Measurements from ENCODE around the gene ERI3. TPM values are rescaled to one million over a fixed set of nuclear protein-coding genes. Genes with fewer than 3 reads are reported as not detected.

The ERI3 gene
- polyA plus RNA-seq, 3 donors, result 26.4 to 35.0 (median 26.6) TPM

GRCh38 chr1:44220001-44220751 lies 134.9 kb downstream of the ERI3 start:
- Mint-ChIP-seq H3K36me3 (peaks cover 61 to 69% of the 10 kb centered on the region in 2 donors), H3K4me3 (no peak overlapping the region), H3K9me3 (no peaks in the 10 kb centered on the region), H3K4me1 (peaks cover 17% of the 10 kb centered on the region), H3K27me3 (ENCODE audit: low read depth in 3 of 3) (peaks cover 0 to 1% (median 0%) of the 10 kb centered on the region in 3 donors), H3K27ac (no peak overlapping the region)
- H3K4me1 ChIP-seq (ENCODE audit: control insufficient read depth in 1 of 2, insufficient read depth in 2 of 2, low read length in 2 of 2), result peaks cover 0 to 4% of the 10 kb centered on the region in 2 donors
- no peak overlapping the region for H3K4me3 ChIP-seq (replicated peaks in 1 of 3; ENCODE audit: low read depth in 2 of 3, low read length in 3 of 3)
- H3K36me3 ChIP-seq (replicated peaks in 1 of 2; ENCODE audit: control insufficient read depth in 1 of 2, insufficient read depth in 2 of 2, low read length in 2 of 2), result peaks cover 48 to 72% of the 10 kb centered on the region in 2 donors
- no peaks in the 10 kb centered on the region for H3K9me3 ChIP-seq (replicated peaks in 1 of 2; ENCODE audit: control insufficient read depth in 1 of 2, insufficient read depth in 1 of 2, low read length in 2 of 2)
- WGBS (ENCODE audit: insufficient coverage), result 84% methylated on average over 23 of the region's 31 CpGs
- no peak overlapping the region for H3K4me2 ChIP-seq (replicated peaks; ENCODE audit: extremely low read depth, low read length, poor library complexity, severe bottlenecking)
- no peak for TF ChIP-seq CTCF (IDR thresholded peaks at IDR 0.05)
- intact Hi-C loops (cut with micrococcal nuclease), result no loop called here
- no peak overlapping the region for H2AFZ ChIP-seq (ENCODE audit: insufficient read depth, low read depth, low read length, poor library complexity, severe bottlenecking)
- H4K20me1 ChIP-seq (ENCODE audit: insufficient read depth, low read length), result peaks cover 6% of the 10 kb centered on the region
- no peak for DNase-seq
- peak overlapping the region in 1 of 2 donors; percentile 14 for H3K27ac ChIP-seq (ENCODE audit: low read depth in 1 of 2, low read length in 2 of 2)
- no peaks in the 10 kb centered on the region for H3K27me3 ChIP-seq (ENCODE audit: control insufficient read depth in 2 of 2, insufficient read depth in 2 of 2, low read length in 2 of 2)
- H3K79me2 ChIP-seq (ENCODE audit: insufficient read depth, low read length), result no peaks in the 10 kb centered on the region
- no peak overlapping the region for H3K9ac ChIP-seq (ENCODE audit: insufficient read depth, low read length, poor library complexity, severe bottlenecking)

DNA sequence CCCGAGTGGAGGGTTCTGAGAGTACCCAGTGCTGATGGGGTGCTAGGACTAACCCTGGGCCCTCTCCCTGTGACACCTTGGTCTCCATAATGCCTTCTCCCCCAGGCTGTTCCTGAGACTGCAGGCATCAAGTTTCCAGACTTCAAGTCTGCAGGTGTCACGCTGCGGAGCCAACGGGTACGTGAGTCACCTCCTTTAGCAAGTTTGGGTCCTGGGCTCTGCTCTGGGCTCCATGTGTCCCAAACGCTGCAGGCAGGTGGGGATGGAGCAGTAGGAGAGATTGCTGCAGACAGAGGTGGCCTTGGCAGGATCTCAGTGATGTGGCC lies 135.8 kb downstream of the ERI3 start:
- no peak for TF ChIP-seq CTCF (IDR thresholded peaks at IDR 0.05)
- H3K9me3 Mint-ChIP-seq, result no peaks in the 10 kb centered on the region
- peaks cover 3 to 6% of the 10 kb centered on the region in 2 donors for H3K4me1 ChIP-seq (ENCODE audit: control insufficient read depth in 1 of 2, insufficient read depth in 2 of 2, low read length in 2 of 2)
- no peak overlapping the region for H3K4me3 Mint-ChIP-seq
- peaks cover 67 to 76% of the 10 kb centered on the region in 2 donors for H3K36me3 Mint-ChIP-seq
- no peak for DNase-seq
- H3K4me3 ChIP-seq (replicated peaks in 1 of 3; ENCODE audit: low read depth in 2 of 3, low read length in 3 of 3), result no peak overlapping the region
- intact Hi-C loops (cut with micrococcal nuclease), result loop anchor here (5.0 to 10.0 kb wide), 4 partner anchors 98 to 564 kb away; partner anchors contain the start of genes ERI3 (in 1 of the 2) and KDM4A (in 1 of the 2)
- no peak overlapping the region for H3K9ac ChIP-seq (ENCODE audit: insufficient read depth, low read length, poor library complexity, severe bottlenecking)
- peaks cover 0 to 1% (median 0%) of the 10 kb centered on the region in 3 donors for H3K27me3 Mint-ChIP-seq (ENCODE audit: low read depth in 3 of 3)
- peak overlapping the region in 1 of 7 donors; percentile 16 for H3K27ac Mint-ChIP-seq
- H3K9me3 ChIP-seq (replicated peaks in 1 of 2; ENCODE audit: control insufficient read depth in 1 of 2, insufficient read depth in 1 of 2, low read length in 2 of 2), result no peaks in the 10 kb centered on the region
- H4K20me1 ChIP-seq (ENCODE audit: insufficient read depth, low read length), result peaks cover 6% of the 10 kb centered on the region
- WGBS (ENCODE audit: insufficient coverage), result 98% methylated on average over 5 of the region's 6 CpGs
- H3K27ac ChIP-seq (ENCODE audit: low read depth in 1 of 2, low read length in 2 of 2), result no peak overlapping the region
- peaks cover 3% of the 10 kb centered on the region for H3K79me2 ChIP-seq (ENCODE audit: insufficient read depth, low read length)
- no peak overlapping the region for H2AFZ ChIP-seq (ENCODE audit: insufficient read depth, low read depth, low read length, poor library complexity, severe bottlenecking)
- peaks cover 55 to 78% of the 10 kb centered on the region in 2 donors for H3K36me3 ChIP-seq (replicated peaks in 1 of 2; ENCODE audit: control insufficient read depth in 1 of 2, insufficient read depth in 2 of 2, low read length in 2 of 2)
- no peak overlapping the region for H3K4me2 ChIP-seq (replicated peaks; ENCODE audit: extremely low read depth, low read length, poor library complexity, severe bottlenecking)
- peaks cover 20% of the 10 kb centered on the region for H3K4me1 Mint-ChIP-seq
- H3K27me3 ChIP-seq (ENCODE audit: control insufficient read depth in 2 of 2, insufficient read depth in 2 of 2, low read length in 2 of 2), result no peaks in the 10 kb centered on the region
